BJ (cell line): Measurements from ENCODE around the gene NYNRIN. TPM values are rescaled to one million over a fixed set of nuclear protein-coding genes. Genes with fewer than 3 reads are reported as not detected.

Source experiments
- CTCF ChIA-PET: fragments of 350-600 bp; formaldehyde crosslinking; extraction: SDS; loops from one replicate; lab custom pipeline; 2021; ENCODE audit warnings: antibody characterized with exemption, inconsistent platforms; lab: Yijun Ruan, JAX
- POLR2A ChIA-PET: fragments of 300-600 bp; sonication (Branson Sonifier 250); formaldehyde crosslinking; extraction: SDS; loops from one replicate; lab custom pipeline; 2021; ENCODE audit warnings: antibody characterized with exemption; lab: Charles Lee
- DNase-seq: peaks from one replicate; pipeline ENCODE4 v3.0.0-alpha.2; 2011; ENCODE audit warnings: low read depth
- H3K27me3 ChIP-seq: 2 replicates; pipeline ENCODE4 v1.6.0; 2011; ENCODE audit warnings: low read length; ENCODE audit not compliant: control insufficient read depth, insufficient read depth
- H3K36me3 ChIP-seq: 2 replicates; pipeline ENCODE4 v1.5.1; 2011; ENCODE audit warnings: low read length; ENCODE audit not compliant: control insufficient read depth, insufficient read depth
- H3K4me3 ChIP-seq: 2 replicates; pipeline ENCODE4 v1.5.1; 2011; ENCODE audit warnings: low read depth, mild to moderate bottlenecking, control low read depth, low read length
- CTCF ChIP-seq: IDR thresholded peaks from 2 replicates; pipeline ENCODE4 v1.5.1; 2011; ENCODE audit warnings: low read depth, mild to moderate bottlenecking, control low read depth, inconsistent platforms, low read length, moderate library complexity; ENCODE audit not compliant: insufficient read depth
- polyA plus RNA-seq: library from polyadenylated mRNA; depleted of rRNA; stranded (reverse); fragments of >200 nt; gene quantifications from 2 replicates; pipeline ENCODE4 v1.2.3, GENCODE V29; 2011

Gene NYNRIN
- polyA plus RNA-seq, 1 experiment: 10.1 TPM

DNA sequence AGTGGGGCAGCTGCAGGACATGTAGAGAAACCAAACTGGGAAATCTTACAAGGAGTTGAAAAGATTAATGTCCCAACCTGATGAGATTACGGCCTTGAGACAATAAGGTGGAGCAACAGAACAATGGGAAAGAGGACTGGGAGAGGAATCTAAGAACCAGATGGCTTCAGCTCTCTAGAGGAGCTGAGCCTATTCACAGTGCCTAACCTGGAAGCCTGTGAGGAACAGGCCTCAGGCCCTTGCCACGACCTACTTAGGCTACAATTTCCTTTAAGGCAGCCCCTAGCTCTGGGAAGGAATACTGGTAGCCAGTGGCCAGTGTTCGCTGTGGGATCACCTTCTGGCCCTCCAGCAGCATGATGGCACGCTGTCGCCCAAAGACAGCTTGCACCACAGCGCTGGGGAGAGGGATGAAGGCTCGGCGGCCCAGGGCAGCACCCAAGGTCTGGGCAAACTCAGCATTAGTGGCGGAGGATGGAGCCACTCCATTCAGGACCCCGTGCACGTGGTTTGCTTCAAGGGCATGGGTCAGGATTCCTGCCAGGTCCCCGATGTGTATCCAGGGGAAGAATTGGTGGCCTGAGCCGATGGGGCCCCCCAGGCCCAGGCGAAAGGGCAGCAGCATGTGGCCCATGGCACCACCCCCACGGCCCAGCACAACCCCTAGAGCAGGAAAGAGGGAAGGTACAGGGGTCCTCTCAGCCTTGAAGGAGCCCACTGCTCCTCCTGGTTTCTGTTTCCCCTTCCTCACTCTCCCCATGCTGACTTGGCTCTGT is 41.2 kb downstream of the NYNRIN start:
- POLR2A ChIA-PET: interaction anchor here (0.6 kb wide), 1 partner anchor 114 kb away, joined by 3 read pairs; no protein-coding TSS in a partner anchor
- Histone ChIP-seq H3K27me3 (no peaks in the 10 kb centered on the region), H3K36me3 (peaks cover 31% of the 10 kb centered on the region), H3K4me3 (no peak overlapping the region)
- TF ChIP-seq CTCF: no peak
- DNase-seq: no peak
- CTCF ChIA-PET: interaction anchor here (0.8 to 3.6 kb wide), 5 partner anchors 9 to 132 kb away, joined by 3 to 42 read pairs (median 3); partner anchors contain the start of genes CBLN3, CIDEB and KHNYN

GRCh38 chr14:24440606-24441399 is 42.0 kb downstream of the NYNRIN start:
- H3K36me3 ChIP-seq: peaks cover 31% of the 10 kb centered on the region
- H3K27me3 ChIP-seq: no peaks in the 10 kb centered on the region
- DNase-seq: no peak
- no peak for TF ChIP-seq CTCF
- ChIA-PET POLR2A (interaction anchor here (0.6 kb wide), 1 partner anchor 115 kb away, joined by 3 read pairs; no protein-coding TSS in a partner anchor), CTCF (interaction anchor here (1.0 to 3.6 kb wide), 10 partner anchors 10 to 134 kb away, joined by 3 to 42 read pairs (median 6); partner anchors contain the start of genes ADCY4, CBLN3, CIDEB and KHNYN)
- H3K4me3 ChIP-seq: no peak overlapping the region

- ChIA-PET POLR2A (interaction anchor here (0.7 to 1.2 kb wide), 3 partner anchors 9 to 80 kb away, joined by 3 to 7 read pairs (median 4); no protein-coding TSS in a partner anchor), CTCF (interaction anchor here (1.0 to 3.6 kb wide), 11 partner anchors 8 to 280 kb away, joined by 3 to 42 read pairs (median 5); partner anchors contain the start of genes ADCY4, CBLN3, CIDEB and IRF9)
- H3K4me3 ChIP-seq: peak overlapping the region; percentile 60
- H3K36me3 ChIP-seq: peaks cover 28% of the 10 kb centered on the region
- H3K27me3 ChIP-seq: no peaks in the 10 kb centered on the region
- no peak for TF ChIP-seq CTCF
- DNase-seq: no peak
Observed at GRCh38 chr14:24441485-24441884, 42.7 kb downstream of the NYNRIN start.

DNA sequence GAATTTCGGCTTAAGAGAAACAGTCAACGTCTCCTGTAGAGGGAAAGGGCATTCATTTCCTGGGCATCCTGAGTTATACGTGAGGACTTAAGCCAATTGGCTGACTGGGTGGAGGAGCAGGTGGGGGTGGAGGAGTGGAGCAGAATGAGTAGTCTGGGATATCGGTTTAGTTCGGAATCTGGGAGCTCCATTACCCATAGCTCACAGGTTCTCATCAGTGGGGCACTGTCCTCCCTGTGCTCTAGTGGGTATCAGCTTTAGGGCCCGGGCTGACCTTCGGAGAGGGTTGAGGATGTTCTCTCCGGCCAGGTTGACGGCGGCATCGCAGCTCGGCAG is 43.1 kb downstream of the NYNRIN start:
- peaks cover 28% of the 10 kb centered on the region for H3K36me3 ChIP-seq
- POLR2A ChIA-PET: interaction anchor here (0.7 to 1.2 kb wide), 3 partner anchors 9 to 80 kb away, joined by 3 to 7 read pairs (median 4); no protein-coding TSS in a partner anchor
- TF ChIP-seq CTCF: no peak
- peak overlapping the region; percentile 60 for H3K4me3 ChIP-seq
- H3K27me3 ChIP-seq: no peaks in the 10 kb centered on the region
- no peak for DNase-seq
- CTCF ChIA-PET: interaction anchor here (1.0 to 3.6 kb wide), 12 partner anchors 9 to 1141 kb away, joined by 3 to 42 read pairs (median 4); partner anchors contain the start of genes ADCY4, CBLN3, CIDEB and IRF9
